Amniotic epithelial cell (primary cell): Measurements from ENCODE around the gene IQGAP2.
"Not testable (repeated sequence)": the region's sequence is repeated elsewhere in the genome, so short reads cannot be mapped to it uniquely, and the experiment has no call there.

Source experiments
- DNase-seq: peaks from one replicate; pipeline ENCODE4 v3.0.0-alpha.2; 2010; ENCODE audit warnings: low read depth

The IQGAP2 gene

GRCh38 chr5:76542887-76543690, 140.0 kb downstream of the IQGAP2 start:
- peak; percentile 72 for DNase-seq

- peak; percentile 3 for DNase-seq
Observed at GRCh38 chr5:76544268-76544926, 141.3 kb downstream of the IQGAP2 start.

- DNase-seq: no peak
Observed at GRCh38 chr5:76545184-76545583, 142.1 kb downstream of the IQGAP2 start.

- DNase-seq: no peak
Observed at GRCh38 chr5:76546497-76547102, 143.5 kb downstream of the IQGAP2 start.

GRCh38 chr5:76547242-76547890, 144.3 kb downstream of the IQGAP2 start:
- DNase-seq: peak; percentile 4

- no peak for DNase-seq
Observed at GRCh38 chr5:76547891-76548524, 144.9 kb downstream of the IQGAP2 start.

- no peak for DNase-seq
Observed at GRCh38 chr5:76548525-76549229, 145.6 kb downstream of the IQGAP2 start.

- DNase-seq: not testable (repeated sequence)
Observed at GRCh38 chr5:76550881-76551280, 147.8 kb downstream of the IQGAP2 start.

- DNase-seq: no peak
Observed at GRCh38 chr5:76552546-76552945, 149.5 kb downstream of the IQGAP2 start.

GRCh38 chr5:76553251-76553650, 150.2 kb downstream of the IQGAP2 start:
- DNase-seq: no peak

- DNase-seq: no peak
Observed at GRCh38 chr5:76555114-76555513, 152.0 kb downstream of the IQGAP2 start.

- DNase-seq: no peak
Observed at GRCh38 chr5:76555717-76556116, 152.6 kb downstream of the IQGAP2 start.

GRCh38 chr5:76556511-76557221, 153.6 kb downstream of the IQGAP2 start:
- DNase-seq: no peak

GRCh38 chr5:76560952-76561891, 158.1 kb downstream of the IQGAP2 start:
- DNase-seq: no peak

GRCh38 chr5:76561959-76562358, 158.9 kb downstream of the IQGAP2 start:
- DNase-seq: no peak

- no peak for DNase-seq
Observed at GRCh38 chr5:76565009-76565408, 161.9 kb downstream of the IQGAP2 start.

- DNase-seq: no peak
Observed at GRCh38 chr5:76570153-76570552, 167.1 kb downstream of the IQGAP2 start.

- DNase-seq: no peak
Observed at GRCh38 chr5:76571559-76571958, 168.5 kb downstream of the IQGAP2 start.

- no peak for DNase-seq
Observed at GRCh38 chr5:76576450-76576849, 173.4 kb downstream of the IQGAP2 start.

GRCh38 chr5:76576996-76577395, 173.9 kb downstream of the IQGAP2 start:
- no peak for DNase-seq
